ENCODE results near the gene TFEB. TPM values are rescaled to one million over a fixed set of nuclear protein-coding genes. Genes with fewer than 3 reads are reported as not detected.

TFEB gene
- 7.4 TPM for polyA plus RNA-seq (2013, experiment 1 of 2)
- polyA plus RNA-seq (2013, experiment 2 of 2) = 7.9 TPM

DNA sequence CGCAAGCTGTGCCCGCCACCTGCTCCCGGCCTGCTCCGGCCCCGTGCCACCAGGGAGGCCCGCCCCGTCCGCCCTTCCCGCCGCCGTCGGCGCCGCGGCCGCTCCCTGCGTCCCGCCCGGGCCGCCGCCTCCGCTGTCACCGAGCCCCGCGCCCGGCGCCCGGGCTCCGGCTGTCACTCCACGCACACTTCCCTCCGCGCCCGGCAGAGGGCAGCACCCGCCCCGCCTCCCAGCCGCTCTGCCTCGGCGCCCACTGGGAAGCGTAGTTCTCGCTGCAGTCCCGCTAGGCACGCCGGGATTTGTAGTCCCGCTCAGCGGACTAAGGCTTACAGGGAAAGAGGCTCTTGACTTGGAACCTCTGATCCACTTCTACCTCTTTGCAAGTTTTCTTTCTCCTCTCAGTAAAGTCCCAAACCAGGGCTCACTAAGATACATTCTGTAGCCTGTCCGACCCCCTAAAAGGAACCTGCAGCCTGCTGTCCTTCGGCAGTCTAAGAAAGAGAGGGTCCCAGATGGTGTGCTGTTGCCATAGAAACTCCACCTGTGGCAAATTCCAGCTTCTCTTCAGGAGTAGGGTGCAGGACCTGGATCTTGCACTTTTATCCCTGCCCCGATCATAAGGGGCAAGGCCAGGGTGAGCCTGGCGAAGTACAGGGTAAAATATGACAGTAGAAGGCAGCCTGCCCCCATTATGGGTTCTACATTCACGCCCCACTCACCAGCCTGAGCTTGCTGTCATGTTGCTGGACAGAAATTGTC is at the start of gene TFEB:
TSS of gene TFEB (minus strand) at position 182 of the 759 bp plus-strand sequence. CDS start 44,395 bp downstream, outside the sequence.
- H3K9ac ChIP-seq (ENCODE audit: low read length) = peak within 1 kb of the TSS; percentile 76
- H2AFZ ChIP-seq (ENCODE audit: low read depth, low read length) = peak within 1 kb of the TSS; percentile 60
- H3K27ac ChIP-seq (ENCODE audit: low read length, poor library complexity, severe bottlenecking) = peak within 1 kb of the TSS; percentile 95
- H3K27me3 ChIP-seq (ENCODE audit: control insufficient read depth in 1 of 2, insufficient read depth in 1 of 2, low read length in 2 of 2) = peaks cover 0 to 19% of the 10 kb centered on the region in 2 experiments
- peak within 1 kb of the TSS; percentile 86 for H2BK120ac ChIP-seq (ENCODE audit: low read depth, low read length)
- peak within 1 kb of the TSS; percentile 45 for H2BK5ac ChIP-seq (ENCODE audit: low read depth, low read length, poor library complexity, severe bottlenecking)
- peak within 1 kb of the TSS in 1 of 2 experiments; percentile 57 for H3K23ac ChIP-seq (ENCODE audit: low read length in 2 of 2)
- H2BK12ac ChIP-seq (ENCODE audit: low read length in 2 of 2) = peak within 1 kb of the TSS; percentile 10 to 62
- DNase-seq = peak; percentile 91
- H2BK15ac ChIP-seq (ENCODE audit: low read depth, poor library complexity, severe bottlenecking) = peak within 1 kb of the TSS; percentile 88
- peak within 1 kb of the TSS; percentile 60 to 61 for H3K18ac ChIP-seq (ENCODE audit: low read depth in 1 of 2, low read length in 2 of 2)
- peak within 1 kb of the TSS; percentile 80 to 82 for H3K4me3 ChIP-seq (ENCODE audit: insufficient read depth in 1 of 2, low read depth in 1 of 2, low read length in 2 of 2)
- 8% methylated on average over 50 of the region's 50 CpGs for WGBS
- H4K8ac ChIP-seq (ENCODE audit: low read length) = peak within 1 kb of the TSS; percentile 12
- no peak within 1 kb of the TSS for H2AK5ac ChIP-seq (ENCODE audit: low read length, severe bottlenecking)
- peak within 1 kb of the TSS; percentile 82 for H3K4me2 ChIP-seq (ENCODE audit: low read length, poor library complexity, severe bottlenecking)
- no peaks in the 10 kb centered on the region for H3K9me3 ChIP-seq (ENCODE audit: control insufficient read depth, low read length)
- H3K14ac ChIP-seq (ENCODE audit: low read length in 2 of 2) = peak within 1 kb of the TSS in 1 of 2 experiments; percentile 37
- peak within 1 kb of the TSS; percentile 54 for H4K91ac ChIP-seq (ENCODE audit: low read length)
- H3K79me1 ChIP-seq (replicated peaks; ENCODE audit: low read length, poor library complexity, severe bottlenecking) = peaks cover 4% of the 10 kb centered on the region
- H3K4me1 ChIP-seq (ENCODE audit: control insufficient read depth, insufficient read depth, low read depth, low read length) = peaks cover 31% of the 10 kb centered on the region
- no peaks in the 10 kb centered on the region for H3K36me3 ChIP-seq (ENCODE audit: control insufficient read depth in 1 of 2, insufficient read depth in 2 of 2, low read depth in 1 of 2, low read length in 2 of 2)
- H3K4ac ChIP-seq (ENCODE audit: low read depth in 1 of 2, low read length in 2 of 2) = peak within 1 kb of the TSS in 1 of 2 experiments; percentile 71

GRCh38 chr6:41784581-41785171 is 49.3 kb upstream of the TFEB start:
- H2AFZ ChIP-seq (ENCODE audit: low read depth, low read length) = no peak overlapping the region
- H3K14ac ChIP-seq (ENCODE audit: low read length in 2 of 2) = no peak overlapping the region
- no peak overlapping the region for H2BK15ac ChIP-seq (ENCODE audit: low read depth, poor library complexity, severe bottlenecking)
- H3K18ac ChIP-seq (ENCODE audit: low read depth in 1 of 2, low read length in 2 of 2) = no peak overlapping the region
- H3K27ac ChIP-seq (ENCODE audit: low read length, poor library complexity, severe bottlenecking) = no peak overlapping the region
- H2BK5ac ChIP-seq (ENCODE audit: low read depth, low read length, poor library complexity, severe bottlenecking) = no peak overlapping the region
- H3K4me1 ChIP-seq (ENCODE audit: control insufficient read depth, insufficient read depth, low read depth, low read length) = peaks cover 21% of the 10 kb centered on the region
- H3K4me3 ChIP-seq (ENCODE audit: insufficient read depth in 1 of 2, low read depth in 1 of 2, low read length in 2 of 2) = no peak overlapping the region
- peaks cover 10% of the 10 kb centered on the region for H3K79me1 ChIP-seq (replicated peaks; ENCODE audit: low read length, poor library complexity, severe bottlenecking)
- no peak for DNase-seq
- H4K91ac ChIP-seq (ENCODE audit: low read length) = no peak overlapping the region
- H3K4me2 ChIP-seq (ENCODE audit: low read length, poor library complexity, severe bottlenecking) = no peak overlapping the region
- H3K4ac ChIP-seq (ENCODE audit: low read depth in 1 of 2, low read length in 2 of 2) = no peak overlapping the region
- no peak overlapping the region for H2BK12ac ChIP-seq (ENCODE audit: low read length in 2 of 2)
- no peak overlapping the region for H2AK5ac ChIP-seq (ENCODE audit: low read length, severe bottlenecking)
- no peaks in the 10 kb centered on the region for H3K9me3 ChIP-seq (ENCODE audit: control insufficient read depth, low read length)
- H2BK120ac ChIP-seq (ENCODE audit: low read depth, low read length) = no peak overlapping the region
- no peak overlapping the region for H3K23ac ChIP-seq (ENCODE audit: low read length in 2 of 2)
- H3K9ac ChIP-seq (ENCODE audit: low read length) = no peak overlapping the region
- H4K8ac ChIP-seq (ENCODE audit: low read length) = no peak overlapping the region
- 54% methylated on average over 3 of the region's 5 CpGs for WGBS
- H3K36me3 ChIP-seq (ENCODE audit: control insufficient read depth in 1 of 2, insufficient read depth in 2 of 2, low read depth in 1 of 2, low read length in 2 of 2) = peaks cover 0 to 9% of the 10 kb centered on the region in 2 experiments
- H3K27me3 ChIP-seq (ENCODE audit: control insufficient read depth in 1 of 2, insufficient read depth in 1 of 2, low read length in 2 of 2) = no peaks in the 10 kb centered on the region

DNA sequence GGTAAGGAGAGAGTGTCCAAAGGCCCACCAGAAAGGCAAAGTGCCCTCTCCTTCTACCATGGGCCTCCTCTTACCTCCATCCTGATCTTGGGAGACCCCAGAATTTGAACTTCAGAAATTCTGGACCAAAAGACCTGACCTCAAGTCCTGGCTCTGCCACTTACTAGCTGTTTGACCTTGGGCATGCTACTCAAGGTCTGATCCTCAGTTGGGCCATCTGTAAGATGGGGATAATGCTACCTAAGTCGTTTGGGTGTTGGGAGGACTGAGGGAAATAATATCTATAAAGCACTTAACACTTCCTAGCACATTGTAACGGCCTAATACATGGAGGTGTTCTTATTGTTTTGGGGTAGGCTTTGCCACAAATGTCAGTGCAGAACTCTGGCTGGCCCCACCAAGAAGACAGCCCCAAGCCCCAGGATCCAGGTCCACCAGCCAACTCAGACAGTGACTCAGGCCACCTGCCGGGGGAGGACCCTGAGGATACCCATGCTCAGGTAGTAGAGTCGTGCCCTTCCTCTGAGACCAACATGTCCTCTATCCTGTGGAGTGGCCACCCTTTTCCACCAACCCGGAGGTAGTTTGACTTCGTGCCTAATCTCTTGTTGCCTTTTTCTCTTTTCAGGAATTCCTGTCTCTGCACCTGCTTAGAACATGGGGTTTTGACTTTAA is 47.8 kb upstream of the TFEB start:
- H3K23ac ChIP-seq (ENCODE audit: low read length in 2 of 2) = no peak overlapping the region
- H3K4me1 ChIP-seq (ENCODE audit: control insufficient read depth, insufficient read depth, low read depth, low read length) = peaks cover 20% of the 10 kb centered on the region
- H3K79me1 ChIP-seq (replicated peaks; ENCODE audit: low read length, poor library complexity, severe bottlenecking) = peaks cover 16% of the 10 kb centered on the region
- no peaks in the 10 kb centered on the region for H3K9me3 ChIP-seq (ENCODE audit: control insufficient read depth, low read length)
- no peak overlapping the region for H3K27ac ChIP-seq (ENCODE audit: low read length, poor library complexity, severe bottlenecking)
- no peak overlapping the region for H2AK5ac ChIP-seq (ENCODE audit: low read length, severe bottlenecking)
- H2BK120ac ChIP-seq (ENCODE audit: low read depth, low read length) = no peak overlapping the region
- H3K36me3 ChIP-seq (ENCODE audit: control insufficient read depth in 1 of 2, insufficient read depth in 2 of 2, low read depth in 1 of 2, low read length in 2 of 2) = no peaks in the 10 kb centered on the region
- H2AFZ ChIP-seq (ENCODE audit: low read depth, low read length) = no peak overlapping the region
- H3K4me2 ChIP-seq (ENCODE audit: low read length, poor library complexity, severe bottlenecking) = no peak overlapping the region
- no peak overlapping the region for H3K9ac ChIP-seq (ENCODE audit: low read length)
- no peak overlapping the region for H3K4ac ChIP-seq (ENCODE audit: low read depth in 1 of 2, low read length in 2 of 2)
- H4K91ac ChIP-seq (ENCODE audit: low read length) = no peak overlapping the region
- no peaks in the 10 kb centered on the region for H3K27me3 ChIP-seq (ENCODE audit: control insufficient read depth in 1 of 2, insufficient read depth in 1 of 2, low read length in 2 of 2)
- peak overlapping the region in 1 of 2 experiments; percentile 18 for H3K4me3 ChIP-seq (ENCODE audit: insufficient read depth in 1 of 2, low read depth in 1 of 2, low read length in 2 of 2)
- H2BK5ac ChIP-seq (ENCODE audit: low read depth, low read length, poor library complexity, severe bottlenecking) = no peak overlapping the region
- H2BK15ac ChIP-seq (ENCODE audit: low read depth, poor library complexity, severe bottlenecking) = no peak overlapping the region
- no peak overlapping the region for H3K18ac ChIP-seq (ENCODE audit: low read depth in 1 of 2, low read length in 2 of 2)
- WGBS = 85% methylated on average over 5 of the region's 6 CpGs
- no peak overlapping the region for H3K14ac ChIP-seq (ENCODE audit: low read length in 2 of 2)
- H4K8ac ChIP-seq (ENCODE audit: low read length) = no peak overlapping the region
- no peak for DNase-seq
- no peak overlapping the region for H2BK12ac ChIP-seq (ENCODE audit: low read length in 2 of 2)

DNA sequence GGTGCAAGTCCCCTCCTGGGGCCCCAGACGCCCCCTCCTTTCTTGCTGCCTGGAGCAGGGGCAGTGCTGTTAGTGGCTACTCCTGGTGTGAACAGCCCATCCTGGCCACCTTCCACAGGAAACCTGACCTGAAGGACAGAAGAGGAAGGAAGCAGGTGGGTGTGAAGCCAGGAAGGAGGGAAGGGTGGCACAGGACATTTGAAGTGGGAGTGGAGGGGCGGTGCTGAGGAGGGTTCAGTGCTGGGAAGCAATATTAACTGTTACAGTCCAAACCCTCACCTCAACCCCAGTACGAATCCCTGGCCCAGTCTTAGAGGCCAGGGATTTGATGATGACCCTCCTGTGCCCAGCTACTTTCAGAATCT is 45.9 kb upstream of the TFEB start:
- no peak overlapping the region for H2AK5ac ChIP-seq (ENCODE audit: low read length, severe bottlenecking)
- no peak overlapping the region for H3K14ac ChIP-seq (ENCODE audit: low read length in 2 of 2)
- no peak overlapping the region for H3K23ac ChIP-seq (ENCODE audit: low read length in 2 of 2)
- H3K36me3 ChIP-seq (ENCODE audit: control insufficient read depth in 1 of 2, insufficient read depth in 2 of 2, low read depth in 1 of 2, low read length in 2 of 2) = peaks cover 5 to 14% of the 10 kb centered on the region in 2 experiments
- no peak overlapping the region for H3K18ac ChIP-seq (ENCODE audit: low read depth in 1 of 2, low read length in 2 of 2)
- no peak overlapping the region for H3K9ac ChIP-seq (ENCODE audit: low read length)
- H3K4me3 ChIP-seq (ENCODE audit: insufficient read depth in 1 of 2, low read depth in 1 of 2, low read length in 2 of 2) = peak overlapping the region in 1 of 2 experiments; percentile 77
- no peak overlapping the region for H3K27ac ChIP-seq (ENCODE audit: low read length, poor library complexity, severe bottlenecking)
- H3K4me1 ChIP-seq (ENCODE audit: control insufficient read depth, insufficient read depth, low read depth, low read length) = peaks cover 20% of the 10 kb centered on the region
- 48% methylated on average over 2 of the region's 3 CpGs for WGBS
- H3K9me3 ChIP-seq (ENCODE audit: control insufficient read depth, low read length) = no peaks in the 10 kb centered on the region
- H3K27me3 ChIP-seq (ENCODE audit: control insufficient read depth in 1 of 2, insufficient read depth in 1 of 2, low read length in 2 of 2) = no peaks in the 10 kb centered on the region
- H3K79me1 ChIP-seq (replicated peaks; ENCODE audit: low read length, poor library complexity, severe bottlenecking) = peaks cover 17% of the 10 kb centered on the region
- H2BK5ac ChIP-seq (ENCODE audit: low read depth, low read length, poor library complexity, severe bottlenecking) = no peak overlapping the region
- H3K4ac ChIP-seq (ENCODE audit: low read depth in 1 of 2, low read length in 2 of 2) = no peak overlapping the region
- H4K8ac ChIP-seq (ENCODE audit: low read length) = no peak overlapping the region
- no peak overlapping the region for H2AFZ ChIP-seq (ENCODE audit: low read depth, low read length)
- H3K4me2 ChIP-seq (ENCODE audit: low read length, poor library complexity, severe bottlenecking) = no peak overlapping the region
- DNase-seq = no peak
- peak overlapping the region in 1 of 2 experiments; percentile 45 for H2BK12ac ChIP-seq (ENCODE audit: low read length in 2 of 2)
- H2BK15ac ChIP-seq (ENCODE audit: low read depth, poor library complexity, severe bottlenecking) = no peak overlapping the region
- H4K91ac ChIP-seq (ENCODE audit: low read length) = no peak overlapping the region
- H2BK120ac ChIP-seq (ENCODE audit: low read depth, low read length) = no peak overlapping the region

Data from mesenchymal stem cell (in vitro differentiated cells and primary cell).